Neural cell (in vitro differentiated cells): ENCODE measurements around the gene MRPS26. TPM values are rescaled to one million over a fixed set of nuclear protein-coding genes. Genes with fewer than 3 reads are reported as not detected.
A peak's percentile ranks its signal among the peaks of the same experiment; 100 is the strongest.

Experiments used
- H2AFZ ChIP-seq: fragments of 200-600, 300-800 bp; sonication (generic), shearing (Covaris generic); 2 replicates; pipeline ENCODE4 v1.6.0; 2014; ENCODE audit warnings: low read depth, mild to moderate bottlenecking, antibody characterized with exemption, low read length, moderate library complexity
- H3F3A ChIP-seq: fragments of 200-600 bp; shearing (Covaris generic); 2 replicates; pipeline ENCODE4 v1.6.1; 2016; ENCODE audit warnings: mild to moderate bottlenecking, moderate library complexity, mixed read lengths, antibody characterized with exemption, low read length; ENCODE audit not compliant: insufficient read depth, poor library complexity, severe bottlenecking
- H3K27ac ChIP-seq: fragments of 200-600, 300-800 bp; sonication (generic), shearing (Covaris generic); 2 replicates; pipeline ENCODE4 v1.5.1; 2014; ENCODE audit warnings: mild to moderate bottlenecking, low read length, moderate library complexity
- H3K27me3 ChIP-seq: fragments of 300-800, 200-600 bp; sonication (generic), shearing (Covaris generic); 2 replicates; pipeline ENCODE4 v1.6.0; 2014; ENCODE audit warnings: mild to moderate bottlenecking, low read depth, low read length, moderate library complexity; ENCODE audit not compliant: insufficient read depth
- H3K36me3 ChIP-seq: fragments of 300-800, 200-600 bp; sonication (generic), shearing (Covaris generic); 2 replicates; pipeline ENCODE4 v1.5.1; 2014; ENCODE audit warnings: mild to moderate bottlenecking, antibody characterized with exemption, low read length, moderate library complexity; ENCODE audit not compliant: insufficient read depth
- H3K4me2 ChIP-seq: fragments of 300-800, 200-600 bp; sonication (generic), shearing (Covaris generic); 2 replicates; pipeline ENCODE4 v1.6.0; 2014; ENCODE audit warnings: mild to moderate bottlenecking, low read length
- H3K4me3 ChIP-seq: fragments of 300-800, 200-600 bp; sonication (generic), shearing (Covaris generic); 2 replicates; pipeline ENCODE4 v1.5.1; 2014; ENCODE audit warnings: mild to moderate bottlenecking, low read length, moderate library complexity
- H3K79me2 ChIP-seq: fragments of 200-600 bp; shearing (Covaris generic); replicated peaks from 2 replicates; pipeline ENCODE4 v1.6.0; 2014; ENCODE audit warnings: mild to moderate bottlenecking, low read length, moderate library complexity; ENCODE audit not compliant: insufficient read depth
- H3K9ac ChIP-seq: fragments of 300-800, 200-600 bp; sonication (generic), shearing (Covaris generic); 2 replicates; pipeline ENCODE4 v1.6.1; 2016; ENCODE audit warnings: mild to moderate bottlenecking, low read length, mixed read lengths
- H3K9me2 ChIP-seq: fragments of 200-600 bp; shearing (Covaris generic); 2 replicates; pipeline ENCODE4 v1.6.1; 2016; ENCODE audit warnings: mild to moderate bottlenecking, low read length, mixed read lengths; ENCODE audit not compliant: insufficient read depth
- H3K9me3 ChIP-seq: fragments of 200-600, 300-800 bp; sonication (generic), shearing (Covaris generic); 2 replicates; pipeline ENCODE4 v1.6.1; 2016; ENCODE audit warnings: mild to moderate bottlenecking, mixed run types, low read length, moderate library complexity, mixed read lengths
- H4K20me1 ChIP-seq: fragments of 200-600 bp; shearing (Covaris generic); 2 replicates; pipeline ENCODE4 v1.6.1; 2016; ENCODE audit warnings: mild to moderate bottlenecking, mixed run types; ENCODE audit not compliant: insufficient read depth
- CTCF ChIP-seq: fragments of 450-650 bp; IDR thresholded peaks from 2 replicates; pipeline ENCODE4 v1.5.1; 2014; ENCODE audit warnings: antibody characterized with exemption, mild to moderate bottlenecking, moderate library complexity; ENCODE audit not compliant: poor library complexity, severe bottlenecking
- EP300 ChIP-seq: fragments of 450-650 bp; conservative IDR thresholded peaks from 2 replicates; pipeline ENCODE4 v1.6.1; 2014; ENCODE audit warnings: antibody characterized with exemption, mild to moderate bottlenecking, moderate library complexity; ENCODE audit not compliant: poor library complexity, severe bottlenecking
- EZH2 ChIP-seq: fragments of 200-600, 300-800 bp; shearing (Covaris generic), sonication (generic); IDR thresholded peaks from 2 replicates; pipeline ENCODE4 v1.6.1; 2014; ENCODE audit warnings: antibody characterized with exemption, low read length, borderline replicate concordance, mild to moderate bottlenecking; ENCODE audit not compliant: insufficient read depth, poor library complexity, severe bottlenecking
- MXI1 ChIP-seq: fragments of 450-650 bp; conservative IDR thresholded peaks from 2 replicates; pipeline ENCODE4 v1.6.1; 2014; ENCODE audit warnings: antibody characterized with exemption, mild to moderate bottlenecking; ENCODE audit not compliant: poor library complexity, severe bottlenecking
- POLR2AphosphoS5 ChIP-seq: IDR thresholded peaks from 2 replicates; pipeline ENCODE4 v1.6.1; 2012
- RAD21 ChIP-seq: fragments of 450-650 bp; conservative IDR thresholded peaks from 2 replicates; pipeline ENCODE4 v1.6.1; 2014; ENCODE audit warnings: antibody characterized with exemption, mild to moderate bottlenecking, moderate library complexity
- REST ChIP-seq: IDR thresholded peaks from 2 replicates; pipeline ENCODE4 v1.6.1; 2012; ENCODE audit warnings: borderline replicate concordance
- SMC3 ChIP-seq: fragments of 450-650 bp; conservative IDR thresholded peaks from 2 replicates; pipeline ENCODE4 v1.6.1; 2014; ENCODE audit warnings: antibody characterized with exemption, mild to moderate bottlenecking, moderate library complexity; ENCODE audit not compliant: poor library complexity
- TAF1 ChIP-seq: IDR thresholded peaks from 2 replicates; pipeline ENCODE4 v1.6.1; 2012; ENCODE audit warnings: low read depth
- polyA minus RNA-seq: library from RNA; depleted of rRNA, polyadenylated mRNA; stranded (reverse); fragments of >200 nt; gene quantifications from 2 replicates; pipeline ENCODE4 v1.2.3, GENCODE V29; 2014
- polyA plus RNA-seq: library from polyadenylated mRNA; depleted of rRNA; stranded (reverse); fragments of >200 nt; gene quantifications from 2 replicates; pipeline ENCODE4 v1.2.3, GENCODE V29; 2014

MRPS26 gene
- 134 and 142 TPM in 2 replicates for polyA plus RNA-seq
- polyA minus RNA-seq = 45.5 and 46.8 TPM in 2 replicates

GRCh38 chr20:3045816-3046676 lies at the start of gene MRPS26:
TSS of gene MRPS26 (plus strand) at chr20:3046052. CDS start at chr20:3046069, 17 bp downstream.
- H3K4me3 ChIP-seq = peak within 1 kb of the TSS; percentile 89
- H3K4me2 ChIP-seq = peak within 1 kb of the TSS; percentile 86
- H3K9me3 ChIP-seq = no peaks in the 10 kb centered on the region
- H3F3A ChIP-seq = no peaks in the 10 kb centered on the region
- no peaks in the 10 kb centered on the region for H3K36me3 ChIP-seq
- no peaks in the 10 kb centered on the region for H3K9me2 ChIP-seq
- peak within 1 kb of the TSS; percentile 76 for H3K9ac ChIP-seq
- peak within 1 kb of the TSS; percentile 53 for H2AFZ ChIP-seq
- H3K79me2 ChIP-seq = peaks cover 6% of the 10 kb centered on the region
- no peaks in the 10 kb centered on the region for H3K27me3 ChIP-seq
- TF ChIP-seq MXI1 (peak; percentile 95), EZH2 (no peak), POLR2AphosphoS5 (peak; percentile 75), TAF1 (no peak), RAD21 (no peak), EP300 (no peak), REST (peak; percentile 27)
- H3K27ac ChIP-seq = peak within 1 kb of the TSS; percentile 60
- no peaks in the 10 kb centered on the region for H4K20me1 ChIP-seq

GRCh38 chr20:2998728-2999127 lies 47.1 kb upstream of the MRPS26 start:
- H2AFZ ChIP-seq = no peak overlapping the region
- H3K4me3 ChIP-seq = no peak overlapping the region
- no peak overlapping the region for H3K4me2 ChIP-seq
- H3K36me3 ChIP-seq = no peaks in the 10 kb centered on the region
- no peaks in the 10 kb centered on the region for H3K9me2 ChIP-seq
- TF ChIP-seq MXI1 (no peak), TAF1 (no peak), EP300 (no peak), SMC3 (no peak), REST (no peak), RAD21 (no peak), EZH2 (no peak), CTCF (no peak), POLR2AphosphoS5 (no peak)
- H3K79me2 ChIP-seq = no peaks in the 10 kb centered on the region
- no peaks in the 10 kb centered on the region for H3F3A ChIP-seq
- H3K27me3 ChIP-seq = no peaks in the 10 kb centered on the region
- H4K20me1 ChIP-seq = no peaks in the 10 kb centered on the region
- no peaks in the 10 kb centered on the region for H3K9me3 ChIP-seq
- no peak overlapping the region for H3K27ac ChIP-seq
- no peak overlapping the region for H3K9ac ChIP-seq
